AML-193 (cell line): Measurements from ENCODE around the gene HAGH.

Experiments used
- DNase-seq, 2 experiments: peaks; one replicate each; lab custom pipeline; 2025; lab: John Stamatoyannopoulos, UW

HAGH gene

DNA sequence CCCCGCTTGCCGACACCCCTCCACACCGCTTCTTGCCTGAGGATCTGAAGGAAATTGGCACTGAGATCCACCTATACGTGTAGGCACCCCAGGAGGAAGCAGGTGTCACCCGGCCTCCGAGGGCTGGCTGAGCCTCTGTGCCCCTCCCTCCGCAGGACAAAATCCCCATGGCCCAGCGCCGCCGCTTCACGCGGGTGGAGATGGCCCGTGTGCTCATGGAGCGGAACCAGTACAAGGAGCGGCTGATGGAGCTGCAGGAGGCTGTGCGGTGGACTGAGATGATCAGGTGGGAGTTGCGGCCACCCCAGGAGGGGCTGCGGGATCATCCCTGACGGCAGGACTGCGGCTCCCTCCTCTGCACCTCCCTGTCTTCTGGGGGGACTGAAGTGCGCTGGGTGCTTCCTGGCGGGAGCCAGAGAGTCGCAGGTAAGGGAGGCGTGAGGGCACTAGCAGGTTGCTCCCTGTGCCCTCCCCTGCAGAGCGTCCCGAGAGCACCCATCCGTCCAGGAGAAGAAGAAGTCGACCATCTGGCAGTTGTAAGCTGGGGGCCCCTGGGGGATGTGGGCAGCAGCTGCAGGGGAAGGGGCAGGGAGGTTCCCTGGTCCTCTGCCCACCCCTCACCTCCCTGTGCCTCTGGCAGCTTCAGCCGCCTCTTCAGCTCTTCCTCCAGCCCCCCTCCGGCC, 64.3 kb downstream of the HAGH start:
- no peak for DNase-seq

DNA sequence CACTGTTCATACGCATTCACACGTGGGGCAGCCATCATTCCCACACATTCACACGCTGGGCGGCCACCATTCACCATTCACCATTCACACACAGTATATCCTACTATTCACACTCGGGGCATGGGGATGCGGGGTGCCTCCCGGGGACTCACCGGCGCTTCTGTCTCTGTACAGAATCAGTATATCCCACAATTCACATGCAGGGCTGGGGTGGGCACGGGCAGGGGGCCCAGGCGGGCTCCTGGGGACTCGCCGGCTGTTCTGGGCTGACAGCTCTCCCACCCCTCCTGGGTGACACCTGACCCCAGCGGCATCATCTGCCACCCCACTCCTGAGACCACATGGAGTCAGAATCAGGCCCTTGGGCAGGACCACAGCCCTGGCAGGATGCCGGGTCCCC, 64.9 kb downstream of the HAGH start:
- no peak for DNase-seq

- no peak for DNase-seq
Measured at GRCh38 chr16:1760911-1761310, 65.7 kb downstream of the HAGH start.

GRCh38 chr16:1759511-1759910, 67.1 kb downstream of the HAGH start:
- DNase-seq, result no peak

DNA sequence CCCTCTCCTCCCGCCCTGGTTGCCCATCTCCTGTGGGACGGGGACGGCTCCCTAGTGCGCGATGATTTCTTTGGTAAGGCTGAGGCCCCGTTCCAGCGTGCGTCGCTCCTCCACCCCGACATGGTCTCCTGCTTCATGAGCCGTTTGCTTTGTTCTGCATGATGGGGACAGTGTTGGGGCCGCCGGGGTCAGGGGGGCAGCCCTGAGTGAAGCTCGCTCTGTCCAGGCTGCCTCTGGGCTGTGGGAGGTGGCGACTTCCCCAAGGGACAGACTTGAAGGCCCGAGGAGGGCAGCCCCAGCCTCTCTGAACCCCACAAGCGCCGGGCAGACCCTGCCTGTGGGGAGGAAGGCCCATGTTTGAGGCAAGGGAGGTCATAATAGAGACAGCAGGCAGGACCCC, 67.7 kb downstream of the HAGH start:
- DNase-seq, result no peak

DNA sequence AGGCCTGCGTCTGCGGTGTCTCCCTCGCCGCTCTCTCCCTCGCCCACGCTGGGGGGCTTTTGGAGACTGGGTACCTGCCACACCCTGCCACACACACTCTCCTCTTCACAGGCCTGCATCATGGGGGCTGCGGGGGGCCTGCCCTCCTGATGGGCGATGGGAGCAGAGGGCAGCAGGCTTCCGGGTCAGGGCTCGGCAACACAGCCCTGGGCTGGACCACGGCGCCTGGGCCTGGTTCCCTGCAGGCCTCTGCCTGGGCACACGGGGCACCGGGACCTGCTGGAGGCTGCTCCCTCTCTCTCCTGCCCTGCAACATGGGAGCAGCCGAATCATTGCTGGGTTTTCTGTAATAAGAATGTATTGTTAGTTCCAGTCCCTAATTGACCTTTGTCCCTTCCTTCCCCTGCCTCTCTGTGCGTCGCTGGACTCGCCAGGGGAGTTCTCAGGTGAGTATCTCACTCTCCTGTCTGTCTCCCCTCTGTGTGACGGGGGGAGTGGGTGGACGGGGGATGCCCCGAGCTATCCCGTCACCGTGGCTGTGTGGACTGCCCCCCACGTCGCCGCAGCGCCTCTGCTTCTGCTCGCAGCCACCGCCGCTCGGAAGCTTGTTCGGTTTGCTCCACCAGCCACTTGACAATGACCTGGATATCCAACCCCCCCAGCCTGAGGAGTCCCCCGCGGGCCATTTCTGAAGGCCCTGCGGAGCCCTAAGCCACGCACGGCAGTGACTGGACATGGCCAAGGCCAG, 68.7 kb downstream of the HAGH start:
- no peak for DNase-seq
